ENCODE results near the gene HTT-AS. TPM values are rescaled to one million over a fixed set of nuclear protein-coding genes. Genes with fewer than 3 reads are reported as not detected.

HTT-AS gene
- total RNA-seq, 1 experiment from 2014 or later: not detected

GRCh38 chr4:3114377-3114776 lies 40.0 kb upstream of the HTT-AS start:
- BruUV-seq (replicated peaks): no TSS peak
- Histone ChIP-seq H3K27me3 (replicated peaks; ENCODE audit: insufficient read depth, low read depth, low read length, poor library complexity) (no peaks in the 10 kb centered on the region), H3K36me3 (ENCODE audit: insufficient read depth, low read length, poor library complexity, severe bottlenecking) (peaks cover 47% of the 10 kb centered on the region), H3K9me3 (ENCODE audit: low read depth, low read length, poor library complexity, severe bottlenecking) (no peaks in the 10 kb centered on the region), H3K27ac (ENCODE audit: low read depth, low read length, poor library complexity, severe bottlenecking) (no peak overlapping the region), H3K4me3 (ENCODE audit: low read depth, low read length, poor library complexity, severe bottlenecking) (no peak overlapping the region), H3K4me1 (ENCODE audit: insufficient read depth, low read length, poor library complexity, severe bottlenecking) (peaks cover 17% of the 10 kb centered on the region)
- TF ChIP-seq EZH2 (IDR thresholded peaks at IDR 0.05; ENCODE audit: borderline replicate concordance, low read depth, low read length, poor library complexity, severe bottlenecking) (no peak), CTCF (conservative IDR thresholded peaks at IDR 0.05; ENCODE audit: low read depth, low read length) (no peak)
- intact Hi-C loops (cut with micrococcal nuclease; ENCODE audit: unreplicated experiment): no loop called here
- no peak for DNase-seq (ENCODE audit: low spot score)
- POLR2A ChIA-PET (ENCODE audit: low non-redundant PET): no interaction called here
- CTCF ChIA-PET: no interaction called here

GRCh38 chr4:3112609-3113469 lies 38.5 kb upstream of the HTT-AS start:
- TF ChIP-seq EZH2 (IDR thresholded peaks at IDR 0.05; ENCODE audit: borderline replicate concordance, low read depth, low read length, poor library complexity, severe bottlenecking) (no peak), CTCF (conservative IDR thresholded peaks at IDR 0.05; ENCODE audit: low read depth, low read length) (no peak)
- intact Hi-C loops (cut with micrococcal nuclease; ENCODE audit: unreplicated experiment): no loop called here
- Histone ChIP-seq H3K27ac (ENCODE audit: low read depth, low read length, poor library complexity, severe bottlenecking) (peak overlapping the region; percentile 3), H3K36me3 (ENCODE audit: insufficient read depth, low read length, poor library complexity, severe bottlenecking) (peaks cover 49% of the 10 kb centered on the region), H3K4me1 (ENCODE audit: insufficient read depth, low read length, poor library complexity, severe bottlenecking) (peaks cover 19% of the 10 kb centered on the region), H3K27me3 (replicated peaks; ENCODE audit: insufficient read depth, low read depth, low read length, poor library complexity) (no peaks in the 10 kb centered on the region), H3K9me3 (ENCODE audit: low read depth, low read length, poor library complexity, severe bottlenecking) (no peaks in the 10 kb centered on the region), H3K4me3 (ENCODE audit: low read depth, low read length, poor library complexity, severe bottlenecking) (no peak overlapping the region)
- POLR2A ChIA-PET (ENCODE audit: low non-redundant PET): no interaction called here
- BruUV-seq (replicated peaks): no TSS peak
- CTCF ChIA-PET: no interaction called here
- DNase-seq (ENCODE audit: low spot score): peak; percentile 12

- intact Hi-C loops (cut with micrococcal nuclease; ENCODE audit: unreplicated experiment): no loop called here
- TF ChIP-seq EZH2 (IDR thresholded peaks at IDR 0.05; ENCODE audit: borderline replicate concordance, low read depth, low read length, poor library complexity, severe bottlenecking) (no peak), CTCF (conservative IDR thresholded peaks at IDR 0.05; ENCODE audit: low read depth, low read length) (no peak)
- CTCF ChIA-PET: no interaction called here
Observed at GRCh38 chr4:3112201-3112600, 37.9 kb upstream of the HTT-AS start.

More at GRCh38 chr4:3112201-3112600, 37.9 kb upstream of the HTT-AS start:
- Histone ChIP-seq H3K27ac (ENCODE audit: low read depth, low read length, poor library complexity, severe bottlenecking) (peak overlapping the region; percentile 3), H3K9me3 (ENCODE audit: low read depth, low read length, poor library complexity, severe bottlenecking) (no peaks in the 10 kb centered on the region), H3K36me3 (ENCODE audit: insufficient read depth, low read length, poor library complexity, severe bottlenecking) (peaks cover 55% of the 10 kb centered on the region), H3K27me3 (replicated peaks; ENCODE audit: insufficient read depth, low read depth, low read length, poor library complexity) (no peaks in the 10 kb centered on the region), H3K4me1 (ENCODE audit: insufficient read depth, low read length, poor library complexity, severe bottlenecking) (peaks cover 26% of the 10 kb centered on the region), H3K4me3 (ENCODE audit: low read depth, low read length, poor library complexity, severe bottlenecking) (no peak overlapping the region)
- BruUV-seq (replicated peaks): no TSS peak
- no peak for DNase-seq (ENCODE audit: low spot score)
- POLR2A ChIA-PET (ENCODE audit: low non-redundant PET): no interaction called here
